Effector memory CD4-positive, alpha-beta T cell (primary cell): ENCODE measurements around the gene PRAMEF7.
"Not testable (repeated sequence)": the region's sequence is repeated elsewhere in the genome, so short reads cannot be mapped to it uniquely, and the experiment has no call there.

Experiments
- DNase-seq, 3 donors: peaks; one replicate each; pipeline ENCODE4 v3.0.0-alpha.2; 2020
- H3K27ac ChIP-seq: 2 replicates; pipeline ENCODE4 v1.7.0; 2013; ENCODE audit warnings: mild to moderate bottlenecking, low read length, moderate library complexity; ENCODE audit not compliant: insufficient read depth, poor library complexity, severe bottlenecking
- H3K27me3 ChIP-seq: replicated peaks from 2 replicates; pipeline ENCODE4 v1.7.0; 2013; ENCODE audit warnings: mild to moderate bottlenecking, low read length; ENCODE audit not compliant: insufficient read depth, control insufficient read depth, poor library complexity, severe bottlenecking
- H3K36me3 ChIP-seq: 2 replicates; pipeline ENCODE4 v1.7.0; 2013; ENCODE audit warnings: mild to moderate bottlenecking, low read length, moderate library complexity; ENCODE audit not compliant: control insufficient read depth, insufficient read depth
- H3K4me1 ChIP-seq: 2 replicates; pipeline ENCODE4 v1.7.0; 2013; ENCODE audit warnings: low read length, mild to moderate bottlenecking; ENCODE audit not compliant: control insufficient read depth, insufficient read depth, poor library complexity, severe bottlenecking
- H3K4me3 ChIP-seq: 2 replicates; pipeline ENCODE4 v1.7.0; 2013; ENCODE audit warnings: low read length, low read depth, mild to moderate bottlenecking; ENCODE audit not compliant: insufficient read depth, poor library complexity, severe bottlenecking
- H3K9me3 ChIP-seq: 2 replicates; pipeline ENCODE4 v1.7.0; 2013; ENCODE audit warnings: mild to moderate bottlenecking, low read length, moderate library complexity; ENCODE audit not compliant: control insufficient read depth
- total RNA-seq, 3 donors: gene quantifications; one replicate each; lab custom pipeline; 2026; lab: John Stamatoyannopoulos, UW

Gene PRAMEF7
- 0 reads per million in 3 donors for total RNA-seq

GRCh38 chr1:12916310-12916709, at the start of gene PRAMEF7:
Gene PRAMEF7 (plus strand): TSS chr1:12916610. CDS start chr1:12917693, 1,083 bp downstream.
- not testable (repeated sequence) for H3K36me3 ChIP-seq, H3K9me3 ChIP-seq, H3K27me3 ChIP-seq, DNase-seq, H3K4me3 ChIP-seq, H3K27ac ChIP-seq, H3K4me1 ChIP-seq

- H3K9me3 ChIP-seq, H3K27me3 ChIP-seq, H3K27ac ChIP-seq, H3K4me1 ChIP-seq, H3K4me3 ChIP-seq, DNase-seq, H3K36me3 ChIP-seq: not testable (repeated sequence)
These were observed 38.0 kb upstream of the PRAMEF7 start for GRCh38 chr1:12878453-12878852.

- H3K4me1 ChIP-seq, H3K27me3 ChIP-seq, H3K27ac ChIP-seq, DNase-seq, H3K4me3 ChIP-seq, H3K36me3 ChIP-seq, H3K9me3 ChIP-seq: not testable (repeated sequence)
These were observed 30.3 kb upstream of the PRAMEF7 start, which contains the start of gene PRAMEF4 for GRCh38 chr1:12886101-12886500. Gene PRAMEF4 (minus strand): TSS chr1:12886201. CDS start chr1:12883394, 2,807 bp downstream.

GRCh38 chr1:12898170-12898569, 18.2 kb upstream of the PRAMEF7 start, which contains the start of gene PRAMEF10:
Gene PRAMEF10 (minus strand): TSS chr1:12898270. CDS start chr1:12895847, 2,423 bp downstream.
- H3K27ac ChIP-seq, H3K4me3 ChIP-seq, H3K9me3 ChIP-seq, H3K27me3 ChIP-seq, H3K4me1 ChIP-seq, DNase-seq, H3K36me3 ChIP-seq: not testable (repeated sequence)

GRCh38 chr1:12899186-12899585, 17.2 kb upstream of the PRAMEF7 start:
- not testable (repeated sequence) for H3K9me3 ChIP-seq, H3K27ac ChIP-seq, DNase-seq, H3K4me1 ChIP-seq, H3K27me3 ChIP-seq, H3K36me3 ChIP-seq, H3K4me3 ChIP-seq

- not testable (repeated sequence) for H3K27me3 ChIP-seq, H3K4me1 ChIP-seq, H3K27ac ChIP-seq, H3K4me3 ChIP-seq, H3K36me3 ChIP-seq, DNase-seq, H3K9me3 ChIP-seq
These were observed 12.4 kb upstream of the PRAMEF7 start for GRCh38 chr1:12903793-12904572.

GRCh38 chr1:12921749-12922148, 5.3 kb downstream of the PRAMEF7 start:
- not testable (repeated sequence) for H3K4me1 ChIP-seq, H3K27me3 ChIP-seq, H3K9me3 ChIP-seq, H3K27ac ChIP-seq, DNase-seq, H3K4me3 ChIP-seq, H3K36me3 ChIP-seq

- H3K27me3 ChIP-seq, H3K27ac ChIP-seq, DNase-seq: not testable (repeated sequence)
These were observed 8.0 kb downstream of the PRAMEF7 start for GRCh38 chr1:12924368-12924767.

GRCh38 chr1:12947480-12947879, 31.1 kb downstream of the PRAMEF7 start, which contains the start of gene PRAMEF6:
Gene PRAMEF6 (minus strand): TSS chr1:12947580. CDS start chr1:12942518, 5,062 bp downstream.
- not testable (repeated sequence) for H3K27ac ChIP-seq, DNase-seq, H3K36me3 ChIP-seq, H3K27me3 ChIP-seq, H3K9me3 ChIP-seq, H3K4me1 ChIP-seq, H3K4me3 ChIP-seq

More at GRCh38 chr1:12924368-12924767, 8.0 kb downstream of the PRAMEF7 start:
- not testable (repeated sequence) for H3K4me1 ChIP-seq, H3K9me3 ChIP-seq, H3K36me3 ChIP-seq, H3K4me3 ChIP-seq
